A673 (cell line): ENCODE data around the gene NOTCH3. TPM values are rescaled to one million over a fixed set of nuclear protein-coding genes. Genes with fewer than 3 reads are reported as not detected.

ENCODE experiments used
- BruUV-seq: library from RNA; stranded (reverse); fragments of 400-500 nt; replicated peaks from 2 replicates; lab custom pipeline; 2021; lab: Mats Ljungman, UMichigan
- CTCF ChIA-PET: fragments of 300-600 bp; sonication (Branson Sonifier 250); formaldehyde crosslinking; loops from one replicate; lab custom pipeline; 2022; ENCODE audit warnings: antibody characterized with exemption; lab: Charles Lee
- POLR2A ChIA-PET: fragments of 300-600 bp; sonication (Branson Sonifier 250); formaldehyde crosslinking; loops from one replicate; lab custom pipeline; 2022; ENCODE audit warnings: antibody characterized with exemption; ENCODE audit not compliant: low non-redundant PET; lab: Charles Lee
- DNase-seq: peaks from one replicate; pipeline ENCODE4 v3.0.0-alpha.2; 2015; ENCODE audit warnings: low spot score
- H3K27ac ChIP-seq: fragments of 200-600 bp; sonication (generic); 2 replicates; pipeline ENCODE4 v1.5.1; 2016; ENCODE audit warnings: mixed run types, low read depth, mild to moderate bottlenecking, mixed read lengths, antibody characterized with exemption, low read length; ENCODE audit not compliant: poor library complexity, severe bottlenecking
- H3K27me3 ChIP-seq: fragments of 200-600 bp; sonication (generic); replicated peaks from 2 replicates; pipeline ENCODE4 v1.6.1; 2017; ENCODE audit warnings: mixed run types, low read depth, mild to moderate bottlenecking, mixed read lengths, antibody characterized with exemption, low read length; ENCODE audit not compliant: insufficient read depth, poor library complexity
- H3K36me3 ChIP-seq: fragments of 200-600 bp; sonication (generic); 2 replicates; pipeline ENCODE4 v1.6.1; 2016; ENCODE audit warnings: mixed run types, mild to moderate bottlenecking, mixed read lengths, antibody characterized with exemption, low read length; ENCODE audit not compliant: insufficient read depth, poor library complexity, severe bottlenecking
- H3K4me1 ChIP-seq: fragments of 200-600 bp; sonication (generic); 2 replicates; pipeline ENCODE4 v1.6.1; 2017; ENCODE audit warnings: mixed run types, mild to moderate bottlenecking, mixed read lengths, antibody characterized with exemption, low read length; ENCODE audit not compliant: insufficient read depth, poor library complexity, severe bottlenecking
- H3K4me3 ChIP-seq: fragments of 200-600 bp; sonication (generic); 2 replicates; pipeline ENCODE4 v1.5.1; 2016; ENCODE audit warnings: low read depth, mixed run types, mild to moderate bottlenecking, mixed read lengths, low read length; ENCODE audit not compliant: poor library complexity, severe bottlenecking
- H3K9me3 ChIP-seq: fragments of 200-600 bp; sonication (generic); 2 replicates; pipeline ENCODE4 v1.6.1; 2016; ENCODE audit warnings: mixed run types, low read depth, mild to moderate bottlenecking, mixed read lengths, antibody characterized with exemption, low read length; ENCODE audit not compliant: poor library complexity, severe bottlenecking
- EZH2 ChIP-seq: fragments of 200-600 bp; sonication (generic); IDR thresholded peaks from 2 replicates; pipeline ENCODE4 v1.6.1; 2017; ENCODE audit warnings: borderline replicate concordance, low read depth, mild to moderate bottlenecking, mixed read lengths, antibody characterized with exemption, low read length; ENCODE audit not compliant: poor library complexity, severe bottlenecking
- intact Hi-C: fragments of 100-400 bp; cut with micrococcal nuclease; formaldehyde crosslinking; loops from one replicate; pipeline ENCODE4 v1.10.0; 2022; ENCODE audit not compliant: unreplicated experiment
- microRNA-seq: library from miRNA; unstranded; fragments of <30 nt; microRNA quantifications from one replicate; pipeline ENCODE4 v1.2.0, GENCODE V29; 2021
- total RNA-seq: library from RNA; stranded (reverse); gene quantifications from 2 replicates; pipeline ENCODE4 v1.2.3, GENCODE V29; 2021
- TF ChIP-seq, protein P1 (sequence below): fragments of 300-800, 200-600 bp; sonication (generic); conservative IDR thresholded peaks from 2 replicates; pipeline ENCODE4 v1.5.1; 2017; ENCODE audit warnings: low read depth, mild to moderate bottlenecking, antibody characterized with exemption, low read length, moderate library complexity, mixed read lengths

NOTCH3 gene
- total RNA-seq, 1 experiment from 2014 or later = 19.7 TPM

DNA sequence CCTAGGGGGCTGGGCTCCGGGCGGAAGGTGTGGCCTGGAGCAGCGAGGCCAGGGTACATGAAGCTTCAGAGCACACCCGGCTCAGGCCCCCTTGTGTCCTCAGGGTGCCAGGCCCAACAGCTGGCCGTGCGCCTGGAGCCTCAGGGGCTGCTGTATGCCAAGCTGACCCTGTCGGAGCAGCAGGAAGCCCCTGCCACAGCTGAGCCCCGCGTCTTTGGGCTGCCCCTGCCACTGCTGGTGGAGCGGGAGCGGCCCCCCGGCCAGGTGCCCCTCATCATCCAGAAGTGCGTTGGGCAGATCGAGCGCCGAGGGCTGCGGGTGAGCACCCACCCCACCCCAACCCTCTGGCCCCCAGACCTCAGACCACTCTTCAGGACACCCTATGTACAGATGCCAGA, 90.4 kb downstream of the NOTCH3 start:
- ChIA-PET POLR2A (no interaction called here), CTCF (no interaction called here)
- H3K9me3 ChIP-seq = no peaks in the 10 kb centered on the region
- no peak overlapping the region for H3K27ac ChIP-seq
- DNase-seq = no peak
- no peak overlapping the region for H3K4me3 ChIP-seq
- peaks cover 48% of the 10 kb centered on the region for H3K36me3 ChIP-seq
- BruUV-seq = no TSS peak
- intact Hi-C loops = no loop called here
- TF ChIP-seq, protein P1, sequence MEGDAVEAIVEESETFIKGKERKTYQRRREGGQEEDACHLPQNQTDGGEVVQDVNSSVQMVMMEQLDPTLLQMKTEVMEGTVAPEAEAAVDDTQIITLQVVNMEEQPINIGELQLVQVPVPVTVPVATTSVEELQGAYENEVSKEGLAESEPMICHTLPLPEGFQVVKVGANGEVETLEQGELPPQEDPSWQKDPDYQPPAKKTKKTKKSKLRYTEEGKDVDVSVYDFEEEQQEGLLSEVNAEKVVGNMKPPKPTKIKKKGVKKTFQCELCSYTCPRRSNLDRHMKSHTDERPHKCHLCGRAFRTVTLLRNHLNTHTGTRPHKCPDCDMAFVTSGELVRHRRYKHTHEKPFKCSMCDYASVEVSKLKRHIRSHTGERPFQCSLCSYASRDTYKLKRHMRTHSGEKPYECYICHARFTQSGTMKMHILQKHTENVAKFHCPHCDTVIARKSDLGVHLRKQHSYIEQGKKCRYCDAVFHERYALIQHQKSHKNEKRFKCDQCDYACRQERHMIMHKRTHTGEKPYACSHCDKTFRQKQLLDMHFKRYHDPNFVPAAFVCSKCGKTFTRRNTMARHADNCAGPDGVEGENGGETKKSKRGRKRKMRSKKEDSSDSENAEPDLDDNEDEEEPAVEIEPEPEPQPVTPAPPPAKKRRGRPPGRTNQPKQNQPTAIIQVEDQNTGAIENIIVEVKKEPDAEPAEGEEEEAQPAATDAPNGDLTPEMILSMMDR = no peak
- TF ChIP-seq EZH2 = no peak
- no peaks in the 10 kb centered on the region for H3K27me3 ChIP-seq
- peaks cover 8% of the 10 kb centered on the region for H3K4me1 ChIP-seq

DNA sequence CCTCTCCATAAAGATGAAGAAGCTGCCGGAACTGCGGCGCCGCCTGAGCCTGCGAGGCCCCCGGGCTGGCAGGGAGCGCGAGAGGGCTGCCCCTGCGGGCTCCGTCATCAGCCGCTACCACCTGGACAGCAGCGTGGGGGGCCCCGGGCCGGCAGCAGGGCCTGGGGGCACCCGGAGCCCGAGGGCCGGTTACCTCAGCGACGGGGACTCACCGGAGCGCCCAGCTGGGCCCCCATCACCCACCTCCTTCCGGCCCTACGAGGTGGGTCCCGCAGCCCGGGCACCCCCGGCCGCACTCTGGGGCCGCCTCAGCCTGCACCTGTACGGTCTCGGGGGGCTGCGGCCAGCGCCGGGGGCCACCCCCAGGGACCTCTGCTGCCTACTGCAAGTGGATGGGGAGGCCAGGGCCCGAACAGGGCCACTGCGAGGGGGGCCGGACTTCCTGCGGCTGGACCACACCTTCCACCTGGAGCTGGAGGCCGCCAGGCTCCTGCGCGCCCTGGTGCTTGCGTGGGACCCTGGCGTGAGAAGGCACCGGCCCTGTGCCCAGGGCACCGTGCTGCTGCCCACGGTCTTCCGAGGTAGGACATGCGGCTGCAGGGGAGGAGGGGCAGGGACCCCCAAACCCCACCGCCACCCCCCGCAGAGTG, 90.9 kb downstream of the NOTCH3 start:
- no TSS peak for BruUV-seq
- CTCF ChIA-PET = interaction anchor here (0.7 kb wide), 1 partner anchor 8 kb away, joined by 11 read pairs; no protein-coding TSS in a partner anchor
- no peak for DNase-seq
- TF ChIP-seq, protein P1 = no peak
- TF ChIP-seq EZH2 = no peak
- Histone ChIP-seq H3K4me3 (no peak overlapping the region), H3K9me3 (no peaks in the 10 kb centered on the region), H3K27me3 (no peaks in the 10 kb centered on the region), H3K36me3 (peaks cover 43% of the 10 kb centered on the region), H3K27ac (no peak overlapping the region), H3K4me1 (peaks cover 8% of the 10 kb centered on the region)
- intact Hi-C loops = no loop called here
- POLR2A ChIA-PET = no interaction called here

Small RNA genes lying within 50 kb of the gene (microRNA-seq; reads per million reads assigned to microRNA genes)
- 0.81 reads per million for gene MIR6795

Other genes starting within 250 kb of the NOTCH3 start
- 0.26 TPM in 1 of 2 replicates, not detected in the other for gene SLC1A6, start 221.1 kb downstream of the NOTCH3 start, total RNA-seq
- gene CASP14, start 151.5 kb downstream of the NOTCH3 start, total RNA-seq = not detected in 2 replicates
- not detected in 2 replicates for gene OR1I1, start 118.8 kb downstream of the NOTCH3 start, total RNA-seq
- gene SYDE1, start 93.6 kb downstream of the NOTCH3 start, total RNA-seq = 30.1 and 32.3 TPM in 2 replicates
- gene EPHX3, start 31.5 kb upstream of the NOTCH3 start, total RNA-seq = 0.73 and 1.2 TPM in 2 replicates
- 174 and 178 TPM in 2 replicates for gene BRD4, start 131.5 kb upstream of the NOTCH3 start, total RNA-seq
- 46.8 and 48.4 TPM in 2 replicates for gene AKAP8, start 178.8 kb upstream of the NOTCH3 start, total RNA-seq
- gene AKAP8L, start 218.0 kb upstream of the NOTCH3 start, total RNA-seq = 132 and 147 TPM in 2 replicates
- gene WIZ, start 249.0 kb upstream of the NOTCH3 start, total RNA-seq = 72.3 and 73.7 TPM in 2 replicates